Measurements from ENCODE around the gene FARP1.

Gene FARP1

GRCh38 chr13:98203646-98204326 lies 60.9 kb downstream of the FARP1 start:
- DNase-seq: peak; percentile 44

- DNase-seq: no peak
Measured at GRCh38 chr13:98204546-98204945, 61.7 kb downstream of the FARP1 start.

GRCh38 chr13:98206946-98207345 lies 64.1 kb downstream of the FARP1 start:
- DNase-seq: no peak

GRCh38 chr13:98207416-98207815 lies 64.5 kb downstream of the FARP1 start:
- no peak for DNase-seq

GRCh38 chr13:98208606-98209005 lies 65.7 kb downstream of the FARP1 start:
- DNase-seq: peak; percentile 31

GRCh38 chr13:98212763-98213162 lies 69.9 kb downstream of the FARP1 start:
- no peak for DNase-seq

GRCh38 chr13:98213354-98213753 lies 70.5 kb downstream of the FARP1 start:
- DNase-seq: no peak

GRCh38 chr13:98214008-98214643 lies 71.2 kb downstream of the FARP1 start:
- peak; percentile 87 for DNase-seq

GRCh38 chr13:98214707-98215106 lies 71.8 kb downstream of the FARP1 start:
- no peak for DNase-seq

GRCh38 chr13:98215508-98215907 lies 72.6 kb downstream of the FARP1 start:
- no peak for DNase-seq

GRCh38 chr13:98216135-98216565 lies 73.3 kb downstream of the FARP1 start:
- peak; percentile 30 for DNase-seq

- DNase-seq: peak; percentile 69
Measured at GRCh38 chr13:98216711-98217285, 73.9 kb downstream of the FARP1 start.

GRCh38 chr13:98217597-98217996 lies 74.7 kb downstream of the FARP1 start:
- no peak for DNase-seq

- DNase-seq: no peak
Measured at GRCh38 chr13:98219685-98220084, 76.8 kb downstream of the FARP1 start.

GRCh38 chr13:98220271-98220791 lies 77.4 kb downstream of the FARP1 start:
- DNase-seq: no peak

- no peak for DNase-seq
Measured at GRCh38 chr13:98221234-98221633, 78.3 kb downstream of the FARP1 start.

GRCh38 chr13:98222081-98222554 lies 79.2 kb downstream of the FARP1 start:
- no peak for DNase-seq

GRCh38 chr13:98222816-98223215 lies 79.9 kb downstream of the FARP1 start:
- DNase-seq: no peak

GRCh38 chr13:98223741-98224140 lies 80.8 kb downstream of the FARP1 start:
- DNase-seq: no peak

GRCh38 chr13:98224557-98224956 lies 81.7 kb downstream of the FARP1 start:
- no peak for DNase-seq

- DNase-seq: no peak
Measured at GRCh38 chr13:98225036-98225940, 82.4 kb downstream of the FARP1 start.

- no peak for DNase-seq
Measured at GRCh38 chr13:98226496-98226895, 83.6 kb downstream of the FARP1 start.

Measured in NCI-H2171 treated with DMSO at 0.1 percent for 48 hours (cell line).